Measurements from ENCODE around the gene ZBTB5.
"Not testable (repeated sequence)": the region's sequence is repeated elsewhere in the genome, so short reads cannot be mapped to it uniquely, and the experiment has no call there.

ZBTB5 gene

DNA sequence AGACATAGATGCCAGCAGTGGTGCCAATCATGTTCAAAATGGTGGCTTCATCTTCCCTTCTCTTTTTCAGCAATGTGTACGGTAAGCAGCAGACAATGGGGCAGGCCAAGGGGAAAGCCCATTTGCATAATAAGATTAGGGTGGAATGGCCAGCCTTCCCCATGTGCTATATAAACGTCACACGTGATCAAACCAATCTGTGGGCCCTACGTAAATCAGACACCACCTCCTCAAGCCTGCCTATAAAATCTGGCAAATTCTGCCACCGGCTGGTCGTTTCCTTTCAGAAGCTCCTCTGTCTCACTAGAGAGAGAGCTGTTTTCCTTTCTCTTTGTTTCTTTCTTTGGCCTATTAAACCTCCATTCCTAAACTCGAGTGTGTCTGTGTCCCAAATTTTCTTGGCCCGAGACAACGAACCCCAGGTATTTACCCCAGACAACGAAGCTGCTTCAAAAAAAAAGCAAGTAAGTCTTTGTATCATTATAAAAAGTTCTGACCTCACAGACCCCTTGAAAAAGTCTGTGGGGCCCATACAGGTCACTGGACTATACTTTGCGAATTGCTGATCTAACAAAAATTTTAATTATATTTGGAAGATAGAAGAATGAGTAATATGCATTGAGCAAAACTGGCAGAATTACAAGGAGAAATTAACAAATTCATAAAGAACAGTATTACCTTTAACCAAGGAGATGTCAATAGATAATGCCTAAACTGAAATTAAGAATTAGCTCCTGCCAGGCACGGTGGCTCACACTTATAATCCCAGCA is 15.2 kb downstream of the ZBTB5 start:
- DNase-seq (ENCODE audit: low spot score) = no peak

DNA sequence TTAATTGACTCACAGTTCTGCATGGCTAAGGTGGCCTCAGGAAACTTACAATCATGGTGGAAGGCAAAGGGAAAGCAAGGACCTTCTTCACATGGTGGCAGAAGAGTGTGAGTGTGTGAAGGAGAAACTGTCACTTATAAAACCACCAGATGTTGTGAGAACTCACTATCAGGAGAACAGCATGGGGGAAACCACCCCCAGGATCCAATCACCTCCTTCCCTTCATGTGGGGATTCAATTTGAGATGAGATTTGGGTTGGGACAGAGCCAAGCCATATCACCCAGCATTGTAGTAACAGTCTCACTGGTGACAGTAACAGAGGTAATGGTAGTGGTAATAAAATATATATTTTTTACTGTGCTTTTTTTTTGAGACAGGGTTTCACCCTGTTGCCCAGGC is 18.1 kb downstream of the ZBTB5 start:
- DNase-seq (ENCODE audit: low spot score) = no peak

DNA sequence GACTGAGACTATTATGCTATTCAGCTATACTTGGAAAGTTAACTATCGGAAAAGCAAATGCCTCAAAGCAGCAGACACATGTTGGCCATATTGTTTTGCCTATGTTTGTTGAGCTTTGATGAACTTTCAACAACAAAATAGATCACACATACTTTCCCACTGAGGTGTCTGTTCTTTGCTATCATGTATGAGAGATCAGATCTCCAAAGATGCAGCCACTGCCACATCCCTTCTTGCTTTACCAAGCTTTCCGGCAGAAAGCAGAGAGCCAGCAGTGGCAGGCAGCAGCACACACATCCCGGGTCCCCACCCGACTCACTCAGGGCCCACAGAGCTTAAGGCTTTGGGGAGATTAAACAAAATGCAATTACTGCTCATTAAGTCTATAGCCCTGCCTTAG is 18.8 kb downstream of the ZBTB5 start:
- DNase-seq (ENCODE audit: low spot score) = no peak

DNA sequence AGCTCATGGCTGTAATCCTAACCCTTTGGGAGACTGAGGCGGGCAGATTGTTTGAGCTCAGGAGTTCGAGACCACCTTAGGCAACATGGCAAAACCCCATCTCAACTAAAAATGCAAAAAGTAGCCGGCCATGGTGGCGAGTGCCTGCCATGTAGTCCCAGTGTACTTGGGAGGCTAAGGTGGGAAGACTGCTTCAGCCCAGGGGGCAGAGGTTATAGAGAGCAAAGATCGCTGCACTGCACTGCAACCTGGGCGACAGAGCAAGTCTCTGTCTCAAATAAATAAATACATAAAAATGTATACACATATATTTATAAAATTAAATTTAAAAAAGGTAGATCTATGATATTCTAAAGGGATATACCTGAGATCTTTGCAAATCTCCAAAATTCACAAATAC is 19.4 kb downstream of the ZBTB5 start:
- no peak for DNase-seq (ENCODE audit: low spot score)

DNA sequence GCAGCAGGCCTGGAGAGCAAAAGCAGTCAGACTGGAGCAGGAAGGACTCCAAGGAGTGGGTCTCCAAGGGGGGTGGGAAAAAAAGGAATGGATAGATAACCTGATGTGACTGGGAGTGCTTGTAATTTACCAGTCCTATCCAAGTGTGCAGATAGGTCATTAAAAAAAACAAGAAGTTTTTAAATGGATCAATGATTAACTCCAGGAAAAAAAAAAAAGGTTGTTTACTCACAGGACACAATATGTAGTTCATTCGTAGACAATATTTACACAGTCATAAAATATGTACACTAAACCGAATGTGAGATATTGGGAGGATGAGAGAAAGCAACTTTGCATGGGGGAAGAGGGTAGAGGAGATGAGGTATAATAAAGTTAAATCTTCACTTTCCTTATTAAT is 20.4 kb downstream of the ZBTB5 start:
- no peak for DNase-seq (ENCODE audit: low spot score)

DNA sequence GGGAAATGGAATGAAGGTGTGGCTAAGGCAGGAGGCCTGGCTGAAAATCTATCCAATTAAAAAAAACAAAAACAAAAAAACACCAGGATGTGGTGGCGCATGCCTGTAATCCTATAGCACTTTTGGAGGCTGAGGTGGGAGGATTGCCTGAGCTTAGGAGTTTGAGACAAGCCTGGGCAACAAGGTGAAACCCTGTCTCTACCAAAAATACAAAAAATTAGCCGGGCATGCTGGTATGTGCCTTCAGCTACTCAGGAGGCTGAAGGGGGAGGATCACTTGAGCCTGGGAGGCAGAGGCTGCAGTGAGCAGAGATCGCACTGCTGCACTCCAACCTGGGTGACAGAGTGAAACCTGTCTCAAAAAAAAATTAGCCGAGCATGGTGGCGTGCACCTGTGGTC is 21.7 kb downstream of the ZBTB5 start:
- no peak for DNase-seq (ENCODE audit: low spot score)

DNA sequence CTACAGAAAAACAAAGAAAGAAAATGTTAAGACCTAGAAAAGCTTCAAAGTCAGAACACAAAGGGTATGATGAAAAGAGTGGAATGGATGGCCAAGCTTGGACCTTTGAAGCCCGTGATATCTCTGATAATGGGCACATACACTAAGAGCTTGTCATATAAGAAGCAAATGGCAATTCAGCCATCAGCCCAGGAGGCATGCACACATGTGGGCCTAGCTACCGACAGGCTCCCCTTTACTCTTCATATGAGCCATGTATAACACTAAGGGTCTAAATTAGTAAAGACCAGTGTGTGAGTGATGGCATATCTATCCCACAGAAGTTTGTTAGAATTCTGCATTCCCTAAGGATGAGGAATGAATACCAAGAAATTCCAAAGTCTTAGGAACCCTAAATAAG is 22.7 kb downstream of the ZBTB5 start:
- no peak for DNase-seq (ENCODE audit: low spot score)

DNA sequence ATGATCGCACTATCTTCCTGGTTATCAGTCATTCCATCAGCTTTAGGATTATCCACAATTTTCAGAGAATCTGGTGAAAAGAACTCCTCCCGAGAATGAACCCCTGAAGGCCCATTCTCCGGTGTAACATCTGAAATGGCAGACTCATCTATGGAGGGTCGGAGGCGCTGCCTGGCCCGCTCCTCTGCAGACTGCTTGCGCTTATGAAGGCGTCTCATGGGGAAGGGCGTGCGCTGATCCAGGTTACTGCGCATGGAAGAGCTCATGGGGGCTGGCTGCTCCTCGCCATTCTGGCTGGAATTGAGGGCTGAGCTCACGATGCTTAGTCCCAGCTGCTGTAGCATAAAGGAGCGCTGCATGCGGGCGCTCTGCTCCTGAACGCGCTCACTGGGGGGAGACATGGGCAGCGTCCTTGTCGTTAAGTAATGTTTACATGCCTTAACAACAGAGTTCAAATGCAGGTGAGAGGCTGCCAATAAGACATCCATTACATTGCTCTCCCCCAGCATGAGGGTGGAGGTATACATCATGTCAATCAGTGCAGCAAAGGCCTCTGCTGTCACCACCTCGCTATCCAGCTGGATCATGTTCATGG is 23.4 kb downstream of the ZBTB5 start:
- DNase-seq (ENCODE audit: low spot score) = no peak

DNA sequence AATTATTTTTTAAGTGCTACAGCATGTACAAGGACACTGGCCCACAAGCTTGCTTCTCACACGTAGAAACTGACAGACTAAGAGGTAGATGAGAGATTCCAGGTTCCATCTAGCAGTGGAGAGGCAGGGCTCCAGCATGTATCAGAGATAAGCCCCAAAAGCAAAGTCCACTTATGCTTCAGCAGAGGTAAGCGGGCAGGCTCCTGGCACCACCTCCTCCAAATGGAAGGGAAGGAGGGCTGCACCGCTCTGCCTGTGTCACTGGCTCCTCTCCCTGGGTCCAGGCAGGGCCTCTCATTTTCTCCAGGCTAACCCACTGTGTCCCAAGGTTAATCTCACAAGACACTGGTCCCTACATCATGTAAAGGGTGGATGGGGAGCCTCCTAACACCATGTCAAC is 26.9 kb downstream of the ZBTB5 start:
- DNase-seq (ENCODE audit: low spot score) = no peak

DNA sequence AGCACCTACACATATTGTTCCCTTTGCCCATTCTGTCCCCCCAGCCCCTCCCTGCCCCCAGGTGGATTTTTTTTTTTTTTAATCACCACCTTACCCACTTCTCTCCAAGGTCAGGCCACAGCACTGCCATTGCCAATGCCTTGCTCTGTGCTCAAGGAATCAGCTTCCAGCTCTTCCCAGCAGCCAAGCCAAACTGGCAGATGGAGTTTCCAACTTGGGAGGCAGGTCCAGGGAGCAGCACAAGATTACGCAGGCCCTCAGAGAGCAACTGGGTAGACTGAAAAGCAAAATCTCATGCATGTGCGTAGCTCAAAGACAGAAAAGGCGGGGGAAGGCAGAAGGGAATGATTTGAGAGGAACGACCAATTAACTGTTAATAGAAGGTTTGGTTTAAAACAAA is 27.6 kb downstream of the ZBTB5 start:
- DNase-seq (ENCODE audit: low spot score) = no peak

DNA sequence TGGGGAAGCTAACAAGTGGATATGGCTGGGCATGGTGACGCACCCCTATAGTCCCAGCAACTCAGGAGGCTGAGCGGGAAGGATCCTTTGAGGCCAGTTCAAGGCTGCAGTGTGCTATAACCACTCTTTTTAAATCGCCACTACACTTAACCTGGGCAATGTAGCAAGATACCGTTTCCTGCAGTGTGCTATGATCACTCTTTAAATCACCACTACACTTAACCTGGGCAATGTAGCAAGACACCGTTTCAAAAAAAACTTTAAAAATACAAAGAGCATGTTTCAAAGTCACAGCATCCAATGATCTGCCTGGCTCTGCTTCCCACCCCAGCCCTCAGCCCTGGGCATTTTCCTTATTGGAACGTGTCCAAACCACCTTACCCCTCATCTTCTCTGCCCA is 28.2 kb downstream of the ZBTB5 start:
- no peak for DNase-seq (ENCODE audit: low spot score)

DNA sequence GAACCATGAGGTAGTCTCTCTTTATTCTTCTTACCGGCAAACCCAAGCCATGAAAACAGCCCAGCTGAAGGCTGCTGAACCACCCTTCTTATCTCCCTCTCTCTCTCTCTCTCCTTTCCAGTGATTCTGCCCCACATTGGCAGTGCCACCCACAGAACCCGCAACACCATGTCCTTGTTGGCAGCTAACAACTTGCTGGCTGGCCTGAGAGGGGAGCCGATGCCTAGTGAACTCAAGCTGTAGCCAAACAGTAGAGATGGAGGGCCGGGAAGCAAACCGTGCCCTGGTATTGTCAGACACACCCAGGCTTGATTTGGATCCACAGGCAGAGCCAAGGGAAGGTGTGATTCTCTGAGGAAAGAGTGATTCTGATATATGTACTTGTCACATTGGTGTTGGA is 28.7 kb downstream of the ZBTB5 start:
- no peak for DNase-seq (ENCODE audit: low spot score)

DNA sequence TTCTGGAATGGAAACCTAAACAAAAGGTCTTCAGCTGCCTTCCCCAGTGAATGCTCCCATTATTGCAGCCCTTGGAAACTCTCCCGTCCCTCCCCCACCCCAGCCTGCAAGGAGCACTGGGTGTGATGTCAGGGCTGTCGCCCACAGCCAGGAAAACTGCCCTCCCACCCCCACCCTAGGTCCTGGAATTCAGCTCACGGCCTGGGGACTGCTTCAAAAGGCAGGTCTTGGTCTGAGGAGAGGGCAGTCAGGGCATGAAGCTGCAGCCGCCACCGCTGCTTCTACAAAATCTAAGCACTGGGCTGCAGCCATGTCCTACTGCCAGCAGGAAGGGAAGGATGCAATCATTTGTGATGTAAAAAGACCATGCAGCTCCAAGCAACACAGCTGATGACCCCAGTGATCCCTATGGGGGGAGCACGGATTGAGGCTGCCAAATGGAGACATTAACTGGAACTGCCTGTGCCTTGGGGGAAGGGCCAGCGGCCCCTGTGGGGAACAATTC is 31.3 kb downstream of the ZBTB5 start:
- DNase-seq (ENCODE audit: low spot score) = no peak

DNA sequence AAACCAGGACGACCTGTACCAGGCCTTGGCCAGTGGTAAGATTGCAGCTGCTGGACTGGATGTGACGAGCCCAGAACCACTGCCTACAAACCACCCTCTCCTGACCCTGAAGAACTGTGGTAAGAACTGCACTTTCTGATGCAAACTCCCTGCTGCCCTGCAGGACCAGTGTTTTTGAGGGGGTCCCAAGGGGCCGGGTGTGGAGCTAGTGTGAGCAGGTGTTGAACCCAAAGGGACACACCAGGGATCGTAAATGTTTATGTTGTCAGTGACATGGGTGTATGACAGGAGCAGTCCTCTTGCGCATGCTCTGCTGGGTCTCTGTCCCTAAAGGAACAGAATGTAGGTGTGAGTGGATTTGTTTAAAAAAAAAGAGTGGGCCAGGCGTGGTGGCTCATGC is 33.2 kb downstream of the ZBTB5 start:
- no peak for DNase-seq (ENCODE audit: low spot score)

DNA sequence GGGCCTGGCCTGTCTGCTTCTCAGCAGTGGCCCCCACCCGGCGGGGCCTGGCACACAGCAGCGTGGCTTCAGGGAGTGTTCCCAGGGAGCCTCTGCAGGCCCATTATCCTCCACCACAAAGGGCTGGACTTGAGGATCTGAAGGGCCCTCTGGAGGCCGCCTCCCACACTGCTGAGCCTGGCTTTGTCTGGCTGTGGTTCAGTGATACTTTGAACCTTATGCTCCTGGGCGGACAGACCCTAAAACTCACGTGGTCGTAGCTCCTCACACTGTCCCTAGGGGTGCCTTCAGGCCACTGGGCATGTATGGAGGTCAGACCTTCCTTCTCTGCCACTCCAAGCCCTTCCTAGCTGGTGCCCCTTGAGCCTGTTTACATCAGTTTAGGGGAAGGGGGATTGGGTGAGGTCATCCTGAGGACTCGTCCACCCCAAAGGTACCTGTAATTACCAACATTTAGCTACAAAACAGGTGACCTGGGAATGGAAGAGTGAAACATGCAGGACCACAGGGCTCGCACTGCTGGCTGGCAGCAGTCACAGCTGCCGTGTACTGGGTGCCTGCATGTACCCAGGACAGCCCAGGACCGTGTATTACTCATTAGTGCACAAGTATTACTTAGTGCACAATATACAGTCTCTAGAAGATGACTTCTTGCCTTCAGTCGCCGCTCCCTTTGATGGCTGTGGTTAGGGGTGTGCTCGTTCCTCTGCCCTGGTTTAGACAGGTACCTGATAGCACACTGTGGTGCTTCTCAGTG is 34.2 kb downstream of the ZBTB5 start:
- no peak for DNase-seq (ENCODE audit: low spot score)

DNA sequence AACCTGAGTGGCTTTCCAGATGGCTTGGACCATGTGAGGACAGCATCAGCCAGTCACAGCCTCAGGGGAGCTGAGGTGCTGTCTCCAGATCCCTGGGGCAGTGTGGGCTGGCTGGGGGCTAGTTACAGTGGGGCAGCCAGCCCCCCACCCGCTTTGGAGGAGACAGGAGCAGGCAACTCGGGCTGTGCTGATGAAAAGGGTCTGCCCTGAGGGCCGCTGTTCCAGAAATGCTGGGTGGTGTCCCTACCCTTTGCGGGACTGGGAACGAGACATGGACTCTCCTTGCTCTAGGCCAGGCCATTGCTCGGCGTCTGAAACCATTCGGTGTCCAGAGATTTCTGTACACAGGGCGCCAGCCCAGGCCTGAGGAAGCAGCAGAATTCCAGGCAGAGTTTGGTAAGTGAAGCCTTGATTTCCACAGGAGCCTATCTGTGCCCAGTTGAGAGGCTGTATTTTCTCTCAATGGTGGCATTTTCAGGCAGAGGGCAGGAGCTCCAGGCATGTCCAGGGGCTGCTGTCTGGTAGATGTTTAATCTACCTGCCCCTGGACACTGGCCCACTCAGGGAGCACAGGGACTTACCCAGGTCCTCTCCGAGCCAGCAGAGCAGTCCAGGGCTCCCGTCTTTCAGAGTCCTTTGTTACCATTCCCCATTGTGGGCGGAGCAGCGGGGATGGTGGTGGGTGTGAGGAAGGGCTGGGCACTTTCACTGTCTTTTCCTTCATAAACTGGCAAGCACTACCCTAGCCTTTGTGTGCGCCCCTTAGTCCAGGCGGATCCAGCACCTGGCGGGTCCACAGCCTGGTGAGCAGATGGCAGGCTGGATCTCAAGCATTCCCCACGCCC is 35.6 kb downstream of the ZBTB5 start:
- DNase-seq (ENCODE audit: low spot score) = no peak

DNA sequence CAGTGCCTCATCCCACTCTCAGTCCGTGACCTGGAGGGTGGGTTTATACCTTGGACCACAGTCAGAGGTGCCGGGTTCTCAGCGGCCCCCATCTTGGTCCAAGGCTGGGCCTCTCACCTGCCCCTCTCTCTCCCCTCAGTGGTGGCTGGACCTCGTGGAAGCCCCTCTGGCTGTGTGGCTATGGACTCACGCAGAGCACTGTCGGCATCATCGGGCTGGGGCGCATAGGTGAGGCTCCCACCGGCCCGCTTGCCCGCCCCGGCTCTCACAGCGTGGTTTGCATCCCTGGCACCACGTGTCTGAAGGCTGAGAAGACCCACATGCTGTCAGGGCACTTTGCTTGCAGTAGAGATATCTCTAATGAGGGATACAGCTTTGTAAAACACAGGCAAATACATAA is 36.9 kb downstream of the ZBTB5 start:
- no peak for DNase-seq (ENCODE audit: low spot score)

DNA sequence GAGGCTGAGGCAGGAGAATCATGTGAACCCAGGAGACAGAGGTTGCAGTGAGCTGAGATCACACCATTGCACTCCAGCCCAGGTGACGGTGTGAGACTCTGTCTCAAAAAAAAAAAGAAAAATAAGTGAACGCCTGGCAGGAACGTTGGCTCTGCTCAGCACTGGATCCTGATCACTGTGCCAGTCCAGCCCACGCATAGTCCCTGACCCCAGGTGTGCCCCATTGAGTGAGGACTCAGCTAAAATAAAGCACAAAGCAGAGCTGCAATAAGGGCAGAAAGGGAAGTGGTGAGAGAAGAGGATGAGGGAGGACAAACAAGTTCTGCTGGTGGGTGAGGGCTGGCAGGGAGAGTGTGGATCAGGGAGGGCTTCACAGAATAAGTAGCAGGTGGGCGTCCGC is 38.4 kb downstream of the ZBTB5 start:
- no peak for DNase-seq (ENCODE audit: low spot score)

DNA sequence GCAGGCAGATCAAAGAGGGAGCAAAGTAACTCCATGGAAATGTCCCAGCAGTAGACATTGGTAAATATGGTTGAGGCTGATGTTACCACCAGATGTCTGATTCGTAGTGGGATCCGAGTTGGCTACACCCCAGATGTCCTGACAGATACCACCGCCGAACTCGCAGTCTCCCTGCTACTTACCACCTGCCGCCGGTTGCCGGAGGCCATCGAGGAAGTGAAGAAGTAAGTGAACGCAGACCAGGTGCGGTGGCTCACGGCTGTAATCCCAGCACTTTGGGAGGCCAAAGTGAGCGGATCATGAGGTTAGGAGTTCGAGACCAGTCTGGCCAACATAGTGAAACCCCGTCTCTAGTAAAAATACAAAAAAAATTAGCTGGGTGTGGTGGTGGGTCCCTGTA is 38.8 kb downstream of the ZBTB5 start:
- not testable (repeated sequence) for DNase-seq (ENCODE audit: low spot score)

DNA sequence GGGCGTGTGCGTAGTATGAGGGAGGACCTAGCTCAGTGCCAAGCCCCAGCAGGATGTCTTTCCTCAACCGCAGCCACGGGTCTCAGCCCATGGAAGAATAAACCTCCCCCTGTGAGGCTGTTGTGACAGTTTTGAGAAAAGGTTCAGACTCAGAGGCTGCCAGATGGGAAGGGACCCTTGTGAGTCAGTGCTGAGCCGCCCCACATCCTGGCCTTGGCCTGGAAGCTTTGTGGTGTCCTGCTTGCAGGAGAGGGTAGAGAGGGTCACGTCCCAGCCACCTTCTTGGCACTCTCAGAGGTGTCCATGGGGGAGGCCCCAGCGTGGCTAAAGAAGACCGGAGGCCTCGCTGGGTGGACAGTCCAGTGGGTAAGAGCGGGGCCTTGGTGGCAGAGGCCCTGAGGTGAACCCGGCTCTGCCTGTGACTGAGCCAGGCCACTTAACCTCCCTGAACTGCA is 39.9 kb downstream of the ZBTB5 start:
- DNase-seq (ENCODE audit: low spot score) = no peak

DNA sequence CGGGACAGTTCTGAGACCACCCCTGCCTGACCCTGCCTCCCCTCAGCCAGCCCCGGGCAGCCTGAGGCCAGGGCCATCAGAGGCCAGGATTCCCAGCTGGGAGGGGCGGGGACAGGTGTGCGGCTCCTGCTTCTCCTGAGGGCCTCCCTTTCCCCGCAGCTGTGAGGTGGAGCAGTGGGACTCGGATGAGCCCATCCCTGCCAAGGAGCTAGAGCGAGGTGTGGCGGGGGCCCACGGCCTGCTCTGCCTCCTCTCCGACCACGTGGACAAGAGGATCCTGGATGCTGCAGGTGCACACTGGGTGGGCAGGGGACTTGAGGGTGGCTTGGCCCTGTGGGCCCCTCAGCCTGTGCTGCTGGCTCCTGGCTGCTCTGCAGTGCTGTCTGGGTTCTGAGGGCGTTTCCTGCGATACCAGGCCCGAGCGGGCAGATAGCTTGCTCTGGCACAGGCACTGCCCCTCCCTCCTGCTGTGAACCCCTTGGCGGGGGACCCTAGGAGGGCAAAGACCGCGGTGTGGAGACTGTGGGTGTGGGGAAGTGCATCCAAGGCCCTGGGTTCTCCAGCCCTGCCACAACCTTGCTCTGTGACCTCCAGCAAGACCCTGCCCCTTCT is 40.5 kb downstream of the ZBTB5 start:
- no peak for DNase-seq (ENCODE audit: low spot score)

DNA sequence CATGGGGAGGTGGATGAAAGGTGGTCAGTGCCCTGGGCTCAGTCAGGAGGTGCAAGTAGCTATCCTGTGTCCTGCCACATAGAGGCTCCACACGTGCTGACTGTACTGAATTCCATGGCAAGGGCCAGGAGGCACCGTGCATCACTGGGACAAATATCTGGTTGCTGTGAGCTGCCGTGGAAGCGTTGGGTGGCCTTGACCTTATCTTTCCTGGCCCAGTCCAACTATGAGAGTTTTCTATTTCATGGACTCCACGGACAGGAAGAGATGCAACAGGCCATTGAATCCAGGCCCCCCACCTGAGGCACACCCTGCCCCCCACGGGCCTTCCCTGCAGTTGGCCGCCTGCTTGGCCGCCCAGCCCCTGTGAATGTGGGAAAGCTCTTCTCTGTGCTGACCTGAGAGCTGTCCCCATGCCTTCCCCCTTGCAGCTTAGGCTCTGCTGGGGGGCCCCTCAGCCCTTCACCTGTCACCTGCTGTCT is 41.0 kb downstream of the ZBTB5 start:
- no peak for DNase-seq (ENCODE audit: low spot score)
